OCI-LY7 (cell line): Measurements from ENCODE around the gene PNPLA1. TPM values are rescaled to one million over a fixed set of nuclear protein-coding genes. Genes with fewer than 3 reads are reported as not detected.

Source experiments
- BruUV-seq: library from RNA; stranded (reverse); fragments of 400-500 nt; replicated peaks from 2 replicates; lab custom pipeline; 2021; lab: Mats Ljungman, UMichigan
- CTCF ChIA-PET: fragments of 300-600 bp; sonication (Branson Sonifier 250); formaldehyde crosslinking; loops from one replicate; lab custom pipeline; 2022; ENCODE audit warnings: antibody characterized with exemption; ENCODE audit not compliant: unreplicated experiment; lab: Charles Lee
- POLR2A ChIA-PET: fragments of 300-600 bp; sonication (Branson Sonifier 250); formaldehyde crosslinking; loops from one replicate; lab custom pipeline; 2022; ENCODE audit warnings: antibody characterized with exemption; lab: Charles Lee
- DNase-seq: peaks from one replicate; pipeline ENCODE4 v3.0.0-alpha.2; 2015; ENCODE audit warnings: low spot score
- H2AFZ ChIP-seq: fragments of 200-600 bp; sonication (generic), shearing (Covaris generic); 2 replicates; pipeline ENCODE4 v1.6.1; 2014; ENCODE audit warnings: mild to moderate bottlenecking, antibody characterized with exemption, low read length, moderate library complexity
- H3K27ac ChIP-seq: fragments of 200-600 bp; sonication (generic); 2 replicates; pipeline ENCODE4 v1.5.1; 2014; ENCODE audit warnings: mixed run types, low read depth, mild to moderate bottlenecking, moderate library complexity, low read length, inconsistent platforms; ENCODE audit not compliant: poor library complexity, severe bottlenecking
- H3K36me3 ChIP-seq: fragments of 200-600 bp; sonication (generic); 2 replicates; pipeline ENCODE4 v1.6.1; 2014; ENCODE audit warnings: mild to moderate bottlenecking, antibody characterized with exemption, low read length, moderate library complexity, mixed read lengths; ENCODE audit not compliant: insufficient read depth
- H3K4me1 ChIP-seq: fragments of 200-600 bp; sonication (generic); 2 replicates; pipeline ENCODE4 v1.5.1; 2014; ENCODE audit warnings: mild to moderate bottlenecking, low read length; ENCODE audit not compliant: insufficient read depth, poor library complexity, severe bottlenecking
- H3K4me2 ChIP-seq: fragments of 200-600 bp; sonication (generic); 2 replicates; pipeline ENCODE4 v1.6.1; 2014; ENCODE audit warnings: mild to moderate bottlenecking, low read length
- H3K4me3 ChIP-seq: fragments of 200-600 bp; sonication (generic); 2 replicates; pipeline ENCODE4 v1.5.1; 2014; ENCODE audit warnings: mild to moderate bottlenecking, low read depth, low read length; ENCODE audit not compliant: poor library complexity, severe bottlenecking
- H3K79me2 ChIP-seq: fragments of 200-600 bp; sonication (generic); 2 replicates; pipeline ENCODE4 v1.6.1; 2016; ENCODE audit warnings: low read depth, mild to moderate bottlenecking, low read length, moderate library complexity, mixed read lengths; ENCODE audit not compliant: insufficient read depth
- H3K9me2 ChIP-seq: fragments of 200-600 bp; sonication (generic); 2 replicates; pipeline ENCODE4 v1.6.1; 2016; ENCODE audit warnings: mild to moderate bottlenecking, low read length, mixed read lengths; ENCODE audit not compliant: insufficient read depth
- H3K9me3 ChIP-seq: fragments of 200-600 bp; sonication (generic); 2 replicates; pipeline ENCODE4 v1.6.1; 2014; ENCODE audit warnings: mild to moderate bottlenecking, mixed run types, low read length, mixed read lengths
- H4K20me1 ChIP-seq: fragments of 200-600 bp; sonication (generic); 2 replicates; pipeline ENCODE4 v1.6.1; 2014; ENCODE audit warnings: mild to moderate bottlenecking, antibody characterized with exemption, low read length, moderate library complexity, mixed read lengths; ENCODE audit not compliant: insufficient read depth
- CTCF ChIP-seq: fragments of 200-600 bp; sonication (generic); conservative IDR thresholded peaks from 2 replicates; pipeline ENCODE4 v1.5.1; 2014; ENCODE audit warnings: mild to moderate bottlenecking, antibody characterized with exemption, low read length, moderate library complexity, mixed read lengths
- EZH2phosphoT487 ChIP-seq: fragments of 200-600 bp; sonication (generic); IDR thresholded peaks from 2 replicates; pipeline ENCODE4 v1.6.1; 2018; ENCODE audit warnings: low read depth, borderline replicate concordance, mild to moderate bottlenecking, mixed run types, antibody characterized with exemption, low read length, moderate library complexity, mixed read lengths
- intact Hi-C: fragments of 100-400 bp; cut with micrococcal nuclease; formaldehyde crosslinking; loops from one replicate; pipeline ENCODE4 v1.10.0; 2022; ENCODE audit not compliant: unreplicated experiment
- total RNA-seq, 2 experiments: library from RNA; depleted of rRNA in 1 of 2; stranded (reverse); fragments of >200 nt in 1 of 2; shearing (Covaris generic) in 1 of 2; gene quantifications; 2 replicates each; pipeline ENCODE4 v1.2.3, GENCODE V29; 2014 to 2022

PNPLA1 gene
- total RNA-seq, 2 experiments from 2014 or later, result not detected

DNA sequence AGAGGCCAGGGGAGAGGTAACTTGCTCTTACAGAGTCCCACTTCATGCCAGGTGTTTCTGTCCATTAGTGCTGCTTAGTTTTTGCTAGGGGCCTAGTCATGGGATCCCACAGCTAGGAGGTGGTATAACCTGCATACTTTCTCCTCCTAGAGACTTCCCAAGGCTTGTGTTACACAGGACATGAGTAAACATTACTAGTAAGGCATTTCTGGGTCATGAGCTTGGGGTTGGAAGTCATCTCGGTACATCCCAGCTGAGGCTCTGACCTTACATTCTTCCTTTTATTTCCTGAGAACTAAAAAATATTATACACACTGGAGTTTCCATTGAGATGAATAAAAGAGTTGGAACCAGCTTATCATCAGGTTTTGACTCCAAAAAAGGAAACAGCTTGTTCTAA is 20.9 kb upstream of the PNPLA1 start:
- H3K36me3 ChIP-seq, result no peaks in the 10 kb centered on the region
- no peaks in the 10 kb centered on the region for H3K79me2 ChIP-seq
- no TSS peak for BruUV-seq
- H3K9me2 ChIP-seq, result no peaks in the 10 kb centered on the region
- peaks cover 12% of the 10 kb centered on the region for H3K4me1 ChIP-seq
- DNase-seq, result no peak
- H3K9me3 ChIP-seq, result no peaks in the 10 kb centered on the region
- POLR2A ChIA-PET, result interaction anchor here (1.6 kb wide), 1 partner anchor 21 kb away, joined by 3 read pairs; no protein-coding TSS in a partner anchor
- H3K4me2 ChIP-seq, result no peak overlapping the region
- H2AFZ ChIP-seq, result no peak overlapping the region
- intact Hi-C loops, result no loop called here
- no peak overlapping the region for H3K27ac ChIP-seq
- CTCF ChIA-PET, result no interaction called here
- TF ChIP-seq CTCF (no peak), EZH2phosphoT487 (no peak)
- no peaks in the 10 kb centered on the region for H4K20me1 ChIP-seq
- no peak overlapping the region for H3K4me3 ChIP-seq

DNA sequence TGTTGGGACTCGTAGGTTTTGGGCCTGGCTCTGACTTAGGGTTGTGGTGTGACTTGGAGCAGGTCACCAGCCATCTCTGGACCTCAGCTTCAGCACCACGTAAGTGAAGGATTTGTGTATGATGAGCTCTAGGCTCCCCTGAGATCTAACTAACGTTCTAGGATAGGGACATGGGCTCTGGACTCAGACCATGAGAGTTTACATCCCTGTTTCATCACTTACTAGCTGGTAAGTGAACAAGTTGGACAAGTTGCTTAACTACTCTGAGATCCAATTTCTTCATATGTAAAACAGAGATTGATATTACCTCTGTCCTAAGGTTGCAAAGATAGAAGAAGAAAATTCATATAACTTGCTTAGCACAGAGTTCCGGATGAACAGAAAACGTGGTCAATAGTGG is 20.3 kb upstream of the PNPLA1 start:
- intact Hi-C loops, result no loop called here
- Histone ChIP-seq H3K9me3 (no peaks in the 10 kb centered on the region), H3K27ac (no peak overlapping the region), H3K79me2 (no peaks in the 10 kb centered on the region), H3K36me3 (no peaks in the 10 kb centered on the region), H2AFZ (no peak overlapping the region), H3K4me1 (peaks cover 12% of the 10 kb centered on the region), H3K4me3 (no peak overlapping the region), H4K20me1 (no peaks in the 10 kb centered on the region), H3K4me2 (no peak overlapping the region), H3K9me2 (no peaks in the 10 kb centered on the region)
- no TSS peak for BruUV-seq
- DNase-seq, result no peak
- ChIA-PET POLR2A (interaction anchor here (1.6 kb wide), 1 partner anchor 21 kb away, joined by 3 read pairs; no protein-coding TSS in a partner anchor), CTCF (no interaction called here)
- no peak for TF ChIP-seq CTCF
- no peak for TF ChIP-seq EZH2phosphoT487

- Histone ChIP-seq H3K4me1 (peaks cover 5% of the 10 kb centered on the region), H3K79me2 (no peaks in the 10 kb centered on the region), H3K27ac (no peak overlapping the region), H3K4me3 (no peak overlapping the region), H2AFZ (no peak overlapping the region), H3K4me2 (no peak overlapping the region), H3K36me3 (no peaks in the 10 kb centered on the region), H4K20me1 (no peaks in the 10 kb centered on the region), H3K9me3 (0 out of 2 replicates have a peak, but pooled peaks cover 1% of the 10 kb centered on the region), H3K9me2 (no peaks in the 10 kb centered on the region)
- intact Hi-C loops, result no loop called here
- DNase-seq, result no peak
- BruUV-seq, result no TSS peak
- POLR2A ChIA-PET, result no interaction called here
- CTCF ChIA-PET, result no interaction called here
- TF ChIP-seq EZH2phosphoT487 (no peak), CTCF (no peak)
Measured at GRCh38 chr6:36252005-36252404, 17.9 kb upstream of the PNPLA1 start.
